Measurements from ENCODE around the gene LRSAM1.

GRCh38 chr9:127543973-127544533, 92.7 kb downstream of the LRSAM1 start:
- TF ChIP-seq CTCF (optimal IDR thresholded peaks at IDR 0.05 in 1 of 3, IDR thresholded peaks at IDR 0.05 in 1 of 3, conservative IDR thresholded peaks at IDR 0.05 in 1 of 3; ENCODE audit: extremely low read depth in 1 of 3, insufficient read depth in 2 of 3, low read length in 3 of 3), result no peak
- TF ChIP-seq EZH2 (IDR thresholded peaks at IDR 0.05; ENCODE audit: low read length), result no peak
